Vagina (tissue), 2 donors: Measurements from ENCODE around the gene SPTBN4. TPM values are rescaled to one million over a fixed set of nuclear protein-coding genes. Genes with fewer than 3 reads are reported as not detected.
A peak's percentile ranks its signal among the peaks of the same experiment; 100 is the strongest.

Source experiments
- DNase-seq, 2 donors: peaks; one replicate each; pipeline ENCODE4 v3.0.0-alpha.2; 2017; ENCODE audit errors: extremely low spot score in 2 of 2
- H3K27ac ChIP-seq: fragments of 200-600 bp; sonication (generic); one replicate; pipeline ENCODE4 v1.5.1; 2019
- H3K27me3 ChIP-seq: fragments of 200-600 bp; sonication (generic); one replicate; pipeline ENCODE4 v1.5.1; 2019
- H3K36me3 ChIP-seq, 2 donors: fragments of 200-600 bp; sonication (generic); one replicate each; pipeline ENCODE4 v1.5.1; 2017 to 2019
- H3K4me1 ChIP-seq: fragments of 200-600 bp; sonication (generic); one replicate; pipeline ENCODE4 v1.5.1; 2019
- H3K4me3 ChIP-seq, 2 donors: fragments of 200-600 bp; sonication (generic); 1 replicate in 1 of 2; 2 replicates in 1 of 2; pipeline ENCODE4 v1.5.1; 2016 to 2019
- H3K9me3 ChIP-seq: fragments of 200-600 bp; sonication (generic); one replicate; pipeline ENCODE4 v1.5.1; 2019
- CTCF ChIP-seq, 3 experiments: fragments of 450-650 bp in 2 of 3; fragments of 200-600 bp in 1 of 3; sonication (generic) in 1 of 3; IDR thresholded peaks; one replicate each; pipeline ENCODE4 v1.5.1; 2017 to 2019; ENCODE audit warnings: antibody characterized with exemption in 3 of 3, mild to moderate bottlenecking in 2 of 3, moderate library complexity in 2 of 3
- POLR2A ChIP-seq, 2 donors: fragments of 450-650 bp; IDR thresholded peaks; one replicate each; pipeline ENCODE4 v1.6.1; 2017; ENCODE audit warnings: antibody characterized with exemption in 2 of 2, mild to moderate bottlenecking in 2 of 2, moderate library complexity in 2 of 2
- POLR2AphosphoS5 ChIP-seq, 2 donors: sonication (generic); formaldehyde crosslinking; IDR thresholded peaks; one replicate each; pipeline ENCODE4 v1.9.0; 2017; ENCODE audit warnings: antibody characterized with exemption in 2 of 2, mild to moderate bottlenecking in 2 of 2, low read depth in 1 of 2; ENCODE audit not compliant: insufficient read depth in 1 of 2
- intact Hi-C: fragments of 100-400 bp; cut with DNase I; formaldehyde crosslinking; loops from one replicate; pipeline ENCODE4 v1.15.1; 2023
- total RNA-seq: library from RNA; depleted of rRNA; stranded (reverse); fragments of >200 nt; gene quantifications from one replicate; pipeline ENCODE4 v1.2.3, GENCODE V29; 2016

The SPTBN4 gene
- total RNA-seq, 1 donor from 2014 or later = 1.7 TPM

GRCh38 chr19:40592170-40592569 is 125.4 kb downstream of the SPTBN4 start:
- H3K4me3 ChIP-seq = no peak overlapping the region
- no peak for TF ChIP-seq CTCF (IDR thresholded peaks at IDR 0.05)
- TF ChIP-seq POLR2AphosphoS5 (IDR thresholded peaks at IDR 0.05; ENCODE audit: insufficient read depth in 1 of 2, low read depth in 1 of 2) = no peak
- no peak for TF ChIP-seq POLR2A (IDR thresholded peaks at IDR 0.05)
- H3K36me3 ChIP-seq = peaks cover 0 to 7% of the 10 kb centered on the region in 2 donors
- intact Hi-C loops = no loop called here
- H3K9me3 ChIP-seq = no peaks in the 10 kb centered on the region
- no peaks in the 10 kb centered on the region for H3K27me3 ChIP-seq
- no peak overlapping the region for H3K27ac ChIP-seq
- no peak for DNase-seq
- H3K4me1 ChIP-seq = peaks cover 8% of the 10 kb centered on the region

- Histone ChIP-seq H3K27ac (no peak overlapping the region), H3K36me3 (no peaks in the 10 kb centered on the region), H3K27me3 (no peaks in the 10 kb centered on the region), H3K9me3 (no peaks in the 10 kb centered on the region), H3K4me3 (no peak overlapping the region), H3K4me1 (peaks cover 28% of the 10 kb centered on the region)
- no peak for DNase-seq
- TF ChIP-seq CTCF (IDR thresholded peaks at IDR 0.05) (no peak), POLR2A (IDR thresholded peaks at IDR 0.05) (no peak), POLR2AphosphoS5 (IDR thresholded peaks at IDR 0.05; ENCODE audit: insufficient read depth in 1 of 2, low read depth in 1 of 2) (no peak)
- intact Hi-C loops = no loop called here
Observed at GRCh38 chr19:40594255-40594654, 127.5 kb downstream of the SPTBN4 start.

- Histone ChIP-seq H3K36me3 (no peaks in the 10 kb centered on the region), H3K27ac (no peak overlapping the region), H3K9me3 (no peaks in the 10 kb centered on the region), H3K27me3 (no peaks in the 10 kb centered on the region), H3K4me1 (peaks cover 31% of the 10 kb centered on the region), H3K4me3 (no peak overlapping the region)
- no peak for TF ChIP-seq POLR2A (IDR thresholded peaks at IDR 0.05)
- TF ChIP-seq CTCF (IDR thresholded peaks at IDR 0.05) = no peak
- no peak for TF ChIP-seq POLR2AphosphoS5 (IDR thresholded peaks at IDR 0.05; ENCODE audit: insufficient read depth in 1 of 2, low read depth in 1 of 2)
- intact Hi-C loops = loop anchor here (5.0 kb wide), 1 partner anchor 62 kb away; no protein-coding TSS in a partner anchor
- DNase-seq = no peak
Observed at GRCh38 chr19:40594657-40595091, 127.9 kb downstream of the SPTBN4 start.

GRCh38 chr19:40596608-40597328 is 130.0 kb downstream of the SPTBN4 start:
- H3K27ac ChIP-seq = peak overlapping the region; percentile 60
- H3K4me3 ChIP-seq = peak overlapping the region; percentile 37 to 46
- no peaks in the 10 kb centered on the region for H3K9me3 ChIP-seq
- no peaks in the 10 kb centered on the region for H3K36me3 ChIP-seq
- peaks cover 50% of the 10 kb centered on the region for H3K4me1 ChIP-seq
- TF ChIP-seq CTCF (IDR thresholded peaks at IDR 0.05) = no peak
- no peak for TF ChIP-seq POLR2A (IDR thresholded peaks at IDR 0.05)
- peak in 1 of 2 donors; percentile 6 for TF ChIP-seq POLR2AphosphoS5 (IDR thresholded peaks at IDR 0.05; ENCODE audit: insufficient read depth in 1 of 2, low read depth in 1 of 2)
- H3K27me3 ChIP-seq = no peaks in the 10 kb centered on the region
- intact Hi-C loops = loop anchor here (5.0 kb wide), 1 partner anchor 64 kb away; no protein-coding TSS in a partner anchor
- no peak for DNase-seq

- Histone ChIP-seq H3K4me1 (peaks cover 54% of the 10 kb centered on the region), H3K36me3 (no peaks in the 10 kb centered on the region), H3K4me3 (peak overlapping the region; percentile 37 to 46), H3K9me3 (no peaks in the 10 kb centered on the region), H3K27me3 (no peaks in the 10 kb centered on the region), H3K27ac (peak overlapping the region; percentile 60)
- intact Hi-C loops = loop anchor here (5.0 kb wide), 1 partner anchor 65 kb away; no protein-coding TSS in a partner anchor
- DNase-seq = no peak
- TF ChIP-seq POLR2A (IDR thresholded peaks at IDR 0.05) (no peak), CTCF (IDR thresholded peaks at IDR 0.05) (no peak), POLR2AphosphoS5 (IDR thresholded peaks at IDR 0.05; ENCODE audit: insufficient read depth in 1 of 2, low read depth in 1 of 2) (no peak)
Observed at GRCh38 chr19:40597329-40597838, 130.6 kb downstream of the SPTBN4 start.
